ENCODE results near the gene RAD23A. TPM values are rescaled to one million over a fixed set of nuclear protein-coding genes. Genes with fewer than 3 reads are reported as not detected.

The RAD23A gene
- total RNA-seq, 2 experiments from 2014 or later, result 189 to 190 TPM

- no peaks in the 10 kb centered on the region for H3K36me3 Mint-ChIP-seq (ENCODE audit: low read depth)
- ChIA-PET CTCF (interaction anchor here (1.1 to 12.9 kb wide), 7 partner anchors 8 to 258 kb away, joined by 3 to 154 read pairs (median 11); no protein-coding TSS in a partner anchor), POLR2A (no interaction called here)
- peaks cover 2% of the 10 kb centered on the region for H3K4me1 Mint-ChIP-seq (ENCODE audit: low read depth)
- ATAC-seq, result no peak
- no peaks in the 10 kb centered on the region for H3K9me3 Mint-ChIP-seq
- TF ChIP-seq, protein P1, sequence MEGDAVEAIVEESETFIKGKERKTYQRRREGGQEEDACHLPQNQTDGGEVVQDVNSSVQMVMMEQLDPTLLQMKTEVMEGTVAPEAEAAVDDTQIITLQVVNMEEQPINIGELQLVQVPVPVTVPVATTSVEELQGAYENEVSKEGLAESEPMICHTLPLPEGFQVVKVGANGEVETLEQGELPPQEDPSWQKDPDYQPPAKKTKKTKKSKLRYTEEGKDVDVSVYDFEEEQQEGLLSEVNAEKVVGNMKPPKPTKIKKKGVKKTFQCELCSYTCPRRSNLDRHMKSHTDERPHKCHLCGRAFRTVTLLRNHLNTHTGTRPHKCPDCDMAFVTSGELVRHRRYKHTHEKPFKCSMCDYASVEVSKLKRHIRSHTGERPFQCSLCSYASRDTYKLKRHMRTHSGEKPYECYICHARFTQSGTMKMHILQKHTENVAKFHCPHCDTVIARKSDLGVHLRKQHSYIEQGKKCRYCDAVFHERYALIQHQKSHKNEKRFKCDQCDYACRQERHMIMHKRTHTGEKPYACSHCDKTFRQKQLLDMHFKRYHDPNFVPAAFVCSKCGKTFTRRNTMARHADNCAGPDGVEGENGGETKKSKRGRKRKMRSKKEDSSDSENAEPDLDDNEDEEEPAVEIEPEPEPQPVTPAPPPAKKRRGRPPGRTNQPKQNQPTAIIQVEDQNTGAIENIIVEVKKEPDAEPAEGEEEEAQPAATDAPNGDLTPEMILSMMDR (IDR thresholded peaks at IDR 0.05), result no peak
- H3K27ac Mint-ChIP-seq, result no peak overlapping the region
- no peak overlapping the region for H3K4me3 Mint-ChIP-seq
- intact Hi-C loops (cut with micrococcal nuclease), result loop anchor here (10.0 kb wide), 1 partner anchor 50 kb away; no protein-coding TSS in a partner anchor
- peaks cover 4% of the 10 kb centered on the region for H3K27me3 Mint-ChIP-seq
- DNase-seq, result no peak
Observed at GRCh38 chr19:12984683-12985048, 39.0 kb downstream of the RAD23A start.

GRCh38 chr19:12985049-12985776 is 39.6 kb downstream of the RAD23A start:
- no peak overlapping the region for H3K4me3 Mint-ChIP-seq
- TF ChIP-seq, protein P1 (IDR thresholded peaks at IDR 0.05), result no peak
- ATAC-seq (peak; percentile 45), DNase-seq (peak; percentile 44)
- H3K9me3 Mint-ChIP-seq, result no peaks in the 10 kb centered on the region
- CTCF ChIA-PET, result interaction anchor here (1.1 to 12.9 kb wide), 7 partner anchors 9 to 258 kb away, joined by 3 to 154 read pairs (median 11); no protein-coding TSS in a partner anchor
- intact Hi-C loops (cut with micrococcal nuclease), result loop anchor here (10.0 kb wide), 1 partner anchor 50 kb away; no protein-coding TSS in a partner anchor
- H3K36me3 Mint-ChIP-seq (ENCODE audit: low read depth), result no peaks in the 10 kb centered on the region
- H3K27ac Mint-ChIP-seq, result no peak overlapping the region
- H3K4me1 Mint-ChIP-seq (ENCODE audit: low read depth), result peaks cover 2% of the 10 kb centered on the region
- H3K27me3 Mint-ChIP-seq, result peaks cover 4% of the 10 kb centered on the region
- POLR2A ChIA-PET, result no interaction called here

GRCh38 chr19:12986726-12987125 is 41.1 kb downstream of the RAD23A start:
- Mint-ChIP-seq H3K4me1 (ENCODE audit: low read depth) (peaks cover 2% of the 10 kb centered on the region), H3K4me3 (no peak overlapping the region), H3K36me3 (ENCODE audit: low read depth) (no peaks in the 10 kb centered on the region), H3K27me3 (peaks cover 4% of the 10 kb centered on the region), H3K27ac (no peak overlapping the region), H3K9me3 (no peaks in the 10 kb centered on the region)
- intact Hi-C loops (cut with micrococcal nuclease), result loop anchor here (10.0 kb wide), 1 partner anchor 48 kb away; no protein-coding TSS in a partner anchor
- TF ChIP-seq, protein P1 (IDR thresholded peaks at IDR 0.05), result no peak
- DNase-seq (no peak), ATAC-seq (no peak)
- POLR2A ChIA-PET, result no interaction called here
- CTCF ChIA-PET, result interaction anchor here (1.1 to 12.9 kb wide), 5 partner anchors 9 to 74 kb away, joined by 3 to 154 read pairs (median 11); no protein-coding TSS in a partner anchor

- Mint-ChIP-seq H3K27me3 (peaks cover 4% of the 10 kb centered on the region), H3K27ac (no peak overlapping the region), H3K9me3 (no peaks in the 10 kb centered on the region), H3K4me1 (ENCODE audit: low read depth) (peaks cover 2% of the 10 kb centered on the region), H3K4me3 (no peak overlapping the region), H3K36me3 (ENCODE audit: low read depth) (no peaks in the 10 kb centered on the region)
- TF ChIP-seq, protein P1 (IDR thresholded peaks at IDR 0.05), result no peak
- DNase-seq (no peak), ATAC-seq (no peak)
- intact Hi-C loops (cut with micrococcal nuclease), result loop anchor here (10.0 kb wide), 1 partner anchor 48 kb away; no protein-coding TSS in a partner anchor
- ChIA-PET CTCF (interaction anchor here (2.4 kb wide), 1 partner anchor 22 kb away, joined by 11 read pairs; no protein-coding TSS in a partner anchor), POLR2A (no interaction called here)
Observed at GRCh38 chr19:12987190-12987589, 41.5 kb downstream of the RAD23A start.

DNA sequence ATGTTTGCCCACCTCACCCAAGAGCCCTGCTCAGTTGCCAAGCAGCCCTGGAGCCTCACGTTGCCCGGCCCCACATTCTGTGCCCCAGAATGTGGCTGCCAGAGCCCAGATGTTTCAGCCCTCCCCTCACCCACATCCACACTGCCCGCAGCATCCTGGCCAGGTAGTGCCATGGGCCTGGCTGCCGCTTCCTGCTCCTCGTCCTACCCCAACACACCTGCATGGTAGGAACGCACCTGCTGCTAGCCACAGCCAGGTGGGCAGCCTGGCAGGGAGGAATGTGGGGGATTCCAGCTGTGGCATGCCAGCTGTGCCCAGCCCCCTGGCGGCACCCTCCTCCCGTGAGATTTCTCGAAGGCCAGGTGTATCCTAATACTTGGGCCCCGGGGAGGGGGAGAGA is 42.1 kb downstream of the RAD23A start:
- no peaks in the 10 kb centered on the region for H3K9me3 Mint-ChIP-seq
- peaks cover 2% of the 10 kb centered on the region for H3K4me1 Mint-ChIP-seq (ENCODE audit: low read depth)
- DNase-seq (no peak), ATAC-seq (no peak)
- TF ChIP-seq, protein P1 (IDR thresholded peaks at IDR 0.05), result no peak
- H3K36me3 Mint-ChIP-seq (ENCODE audit: low read depth), result no peaks in the 10 kb centered on the region
- peaks cover 4% of the 10 kb centered on the region for H3K27me3 Mint-ChIP-seq
- POLR2A ChIA-PET, result no interaction called here
- intact Hi-C loops (cut with micrococcal nuclease), result loop anchor here (10.0 kb wide), 1 partner anchor 47 kb away; no protein-coding TSS in a partner anchor
- CTCF ChIA-PET, result no interaction called here
- no peak overlapping the region for H3K4me3 Mint-ChIP-seq
- no peak overlapping the region for H3K27ac Mint-ChIP-seq

All from activated CD8-positive, alpha-beta T cell treated with anti-CD3 and anti-CD28 coated beads for 36 hours (primary cell).